ENCODE data around the gene TEX22. TPM values are rescaled to one million over a fixed set of nuclear protein-coding genes. Genes with fewer than 3 reads are reported as not detected.

Gene TEX22
- 1 to 10 TPM in 1 of 4 donors, not detected in 3; 1.3 TPM for total RNA-seq

- no peak for TF ChIP-seq CTCF (IDR thresholded peaks at IDR 0.05; ENCODE audit: low read depth)
Observed at GRCh38 chr14:105398044-105398725, at the start of gene TEX22. Gene TEX22, plus strand, starts transcription at chr14:105398538. Its CDS starts 803 bp downstream, at chr14:105399341.

GRCh38 chr14:105348945-105349699 lies 49.2 kb upstream of the TEX22 start:
- TF ChIP-seq CTCF (IDR thresholded peaks at IDR 0.05; ENCODE audit: low read depth), result no peak

- no peak for TF ChIP-seq CTCF (IDR thresholded peaks at IDR 0.05; ENCODE audit: low read depth)
Observed at GRCh38 chr14:105349992-105350391, 48.3 kb upstream of the TEX22 start.

GRCh38 chr14:105350450-105351244 lies 47.7 kb upstream of the TEX22 start:
- no peak for TF ChIP-seq CTCF (IDR thresholded peaks at IDR 0.05; ENCODE audit: low read depth)

GRCh38 chr14:105351410-105351809 lies 46.9 kb upstream of the TEX22 start:
- no peak for TF ChIP-seq CTCF (IDR thresholded peaks at IDR 0.05; ENCODE audit: low read depth)

GRCh38 chr14:105351920-105352851 lies 46.2 kb upstream of the TEX22 start:
- TF ChIP-seq CTCF (IDR thresholded peaks at IDR 0.05; ENCODE audit: low read depth), result no peak
